Kidney glomerular epithelial cell (primary cell): ENCODE data around the gene AGO4.
"Not testable (repeated sequence)": the region's sequence is repeated elsewhere in the genome, so short reads cannot be mapped to it uniquely, and the experiment has no call there.

Experiments used
- DNase-seq: peaks from one replicate; lab custom pipeline; 2025; lab: John Stamatoyannopoulos, UW

The AGO4 gene

GRCh38 chr1:35807614-35808449 lies at the start of gene AGO4:
TSS of gene AGO4 (plus strand) at chr1:35808016. CDS start at chr1:35808417, 401 bp downstream.
- DNase-seq: peak; percentile 16

GRCh38 chr1:35762141-35762540 lies 45.7 kb upstream of the AGO4 start:
- no peak for DNase-seq

GRCh38 chr1:35763201-35763600 lies 44.6 kb upstream of the AGO4 start:
- DNase-seq: no peak

GRCh38 chr1:35764283-35764682 lies 43.5 kb upstream of the AGO4 start:
- no peak for DNase-seq

- DNase-seq: no peak
These were observed 39.2 kb upstream of the AGO4 start for GRCh38 chr1:35768350-35769187.

- peak; percentile 80 for DNase-seq
These were observed 38.5 kb upstream of the AGO4 start for GRCh38 chr1:35769188-35769758.

GRCh38 chr1:35773711-35774110 lies 34.1 kb upstream of the AGO4 start:
- DNase-seq: no peak

- not testable (repeated sequence) for DNase-seq
These were observed 31.6 kb upstream of the AGO4 start for GRCh38 chr1:35776172-35776571.

- DNase-seq: no peak
These were observed 30.7 kb upstream of the AGO4 start for GRCh38 chr1:35777109-35777508.

GRCh38 chr1:35783055-35783583 lies 24.7 kb upstream of the AGO4 start:
- no peak for DNase-seq

GRCh38 chr1:35784364-35784763 lies 23.5 kb upstream of the AGO4 start:
- DNase-seq: not testable (repeated sequence)

- no peak for DNase-seq
These were observed 19.7 kb upstream of the AGO4 start for GRCh38 chr1:35788139-35788538.

GRCh38 chr1:35790670-35791069 lies 17.1 kb upstream of the AGO4 start:
- no peak for DNase-seq

GRCh38 chr1:35795295-35795694 lies 12.5 kb upstream of the AGO4 start:
- no peak for DNase-seq

GRCh38 chr1:35797380-35797779 lies 10.4 kb upstream of the AGO4 start:
- no peak for DNase-seq

GRCh38 chr1:35798019-35798418 lies 9.8 kb upstream of the AGO4 start:
- DNase-seq: not testable (repeated sequence)

GRCh38 chr1:35800167-35800887 lies 7.5 kb upstream of the AGO4 start:
- DNase-seq: not testable (repeated sequence)

GRCh38 chr1:35808450-35809113 lies 766 bp downstream of the AGO4 start:
- peak; percentile 23 for DNase-seq

GRCh38 chr1:35809114-35810095 lies 1.6 kb downstream of the AGO4 start:
- DNase-seq: no peak
